ENCODE measurements around the gene RHBDF1. TPM values are rescaled to one million over a fixed set of nuclear protein-coding genes. Genes with fewer than 3 reads are reported as not detected.
"Not testable (repeated sequence)": the region's sequence is repeated elsewhere in the genome, so short reads cannot be mapped to it uniquely, and the experiment has no call there.

Gene RHBDF1
- total RNA-seq, 1 experiment from 2014 or later, result 93.7 TPM

GRCh38 chr16:60929-61878 lies 11.2 kb downstream of the RHBDF1 start:
- no peak for DNase-seq (ENCODE audit: low read depth)

GRCh38 chr16:60166-60565 lies 12.3 kb downstream of the RHBDF1 start:
- no peak for DNase-seq (ENCODE audit: low read depth)

GRCh38 chr16:59440-60059 lies 12.9 kb downstream of the RHBDF1 start:
- no peak for DNase-seq (ENCODE audit: low read depth)

- no peak for DNase-seq (ENCODE audit: low read depth)
These were observed 13.7 kb downstream of the RHBDF1 start for GRCh38 chr16:58491-59439.

GRCh38 chr16:57711-58110 lies 14.7 kb downstream of the RHBDF1 start:
- no peak for DNase-seq (ENCODE audit: low read depth)

GRCh38 chr16:56231-56927 lies 16.1 kb downstream of the RHBDF1 start:
- no peak for DNase-seq (ENCODE audit: low read depth)

- DNase-seq (ENCODE audit: low read depth), result no peak
These were observed 16.8 kb downstream of the RHBDF1 start for GRCh38 chr16:55571-56136.

GRCh38 chr16:54237-54581 lies 18.2 kb downstream of the RHBDF1 start:
- DNase-seq (ENCODE audit: low read depth), result no peak

GRCh38 chr16:53346-54236 lies 18.8 kb downstream of the RHBDF1 start, which contains the start of the genes POLR3K and SNRNP25:
Gene POLR3K, minus strand, starts transcription at chr16:53608. Its CDS starts 22 bp downstream, at chr16:53586.
Gene SNRNP25, plus strand, starts transcription at chr16:53828. Its CDS starts 189 bp downstream, at chr16:54017.
- peak; percentile 97 for DNase-seq (ENCODE audit: low read depth)

GRCh38 chr16:50769-51591 lies 21.5 kb downstream of the RHBDF1 start:
- DNase-seq (ENCODE audit: low read depth), result no peak

- no peak for DNase-seq (ENCODE audit: low read depth)
These were observed 25.2 kb downstream of the RHBDF1 start for GRCh38 chr16:47234-47633.

GRCh38 chr16:46510-46909 lies 25.9 kb downstream of the RHBDF1 start:
- DNase-seq (ENCODE audit: low read depth), result not testable (repeated sequence)

- no peak for DNase-seq (ENCODE audit: low read depth)
These were observed 27.0 kb downstream of the RHBDF1 start for GRCh38 chr16:45454-45853.

- DNase-seq (ENCODE audit: low read depth), result no peak
These were observed 27.8 kb downstream of the RHBDF1 start for GRCh38 chr16:44655-45054.

- no peak for DNase-seq (ENCODE audit: low read depth)
These were observed 29.1 kb downstream of the RHBDF1 start for GRCh38 chr16:43294-43693.

- DNase-seq (ENCODE audit: low read depth), result no peak
These were observed 29.7 kb downstream of the RHBDF1 start for GRCh38 chr16:42691-43090.

- no peak for DNase-seq (ENCODE audit: low read depth)
These were observed 30.4 kb downstream of the RHBDF1 start for GRCh38 chr16:42069-42457.

- no peak for DNase-seq (ENCODE audit: low read depth)
These were observed 30.9 kb downstream of the RHBDF1 start for GRCh38 chr16:41439-42068.
